ENCODE measurements around the gene ASAP2.

ASAP2 gene

DNA sequence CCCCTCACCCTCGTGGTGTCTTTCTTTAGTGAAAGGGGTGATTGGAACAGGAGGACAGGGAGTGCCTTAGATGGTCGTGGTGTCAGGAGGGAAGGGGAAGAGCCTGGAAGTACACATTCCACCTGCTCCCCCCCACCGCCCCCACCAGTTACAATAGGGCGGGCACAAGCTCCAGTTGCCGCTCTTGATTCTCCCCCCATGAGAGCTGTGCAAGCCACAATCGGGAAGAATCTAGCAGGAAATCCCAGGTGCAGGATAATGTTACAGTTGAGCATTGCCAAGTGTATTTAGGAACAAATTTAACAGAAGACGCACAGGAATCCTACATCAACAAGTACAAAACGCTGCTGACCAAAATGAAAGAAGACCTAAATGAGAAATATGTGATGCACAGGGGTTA is 73.6 kb downstream of the ASAP2 start:
- DNase-seq (ENCODE audit: low spot score): no peak
- no peak overlapping the region for H3K4me3 ChIP-seq
- TF ChIP-seq, protein P1, sequence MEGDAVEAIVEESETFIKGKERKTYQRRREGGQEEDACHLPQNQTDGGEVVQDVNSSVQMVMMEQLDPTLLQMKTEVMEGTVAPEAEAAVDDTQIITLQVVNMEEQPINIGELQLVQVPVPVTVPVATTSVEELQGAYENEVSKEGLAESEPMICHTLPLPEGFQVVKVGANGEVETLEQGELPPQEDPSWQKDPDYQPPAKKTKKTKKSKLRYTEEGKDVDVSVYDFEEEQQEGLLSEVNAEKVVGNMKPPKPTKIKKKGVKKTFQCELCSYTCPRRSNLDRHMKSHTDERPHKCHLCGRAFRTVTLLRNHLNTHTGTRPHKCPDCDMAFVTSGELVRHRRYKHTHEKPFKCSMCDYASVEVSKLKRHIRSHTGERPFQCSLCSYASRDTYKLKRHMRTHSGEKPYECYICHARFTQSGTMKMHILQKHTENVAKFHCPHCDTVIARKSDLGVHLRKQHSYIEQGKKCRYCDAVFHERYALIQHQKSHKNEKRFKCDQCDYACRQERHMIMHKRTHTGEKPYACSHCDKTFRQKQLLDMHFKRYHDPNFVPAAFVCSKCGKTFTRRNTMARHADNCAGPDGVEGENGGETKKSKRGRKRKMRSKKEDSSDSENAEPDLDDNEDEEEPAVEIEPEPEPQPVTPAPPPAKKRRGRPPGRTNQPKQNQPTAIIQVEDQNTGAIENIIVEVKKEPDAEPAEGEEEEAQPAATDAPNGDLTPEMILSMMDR (IDR thresholded peaks at IDR 0.05): no peak
- H3K27ac ChIP-seq: no peak overlapping the region

DNA sequence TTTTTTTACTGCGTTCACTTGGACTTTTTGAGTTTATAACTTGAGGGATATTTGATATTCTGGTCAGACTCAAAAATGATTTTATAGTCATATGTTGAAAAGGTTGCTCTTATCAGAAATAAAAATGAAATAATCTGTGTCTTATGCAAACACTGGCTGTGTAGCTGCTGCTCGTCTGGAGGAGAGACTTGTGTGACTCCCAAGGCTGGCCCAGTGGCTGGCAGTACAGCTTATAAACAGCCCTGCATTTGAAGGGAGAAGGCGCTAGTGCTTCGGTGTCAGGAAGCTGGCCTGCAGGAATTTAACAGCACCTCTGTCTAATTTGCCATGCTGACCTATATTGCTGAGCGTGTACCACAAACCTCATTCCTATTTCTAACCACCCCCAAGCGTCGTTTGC is 74.5 kb downstream of the ASAP2 start:
- TF ChIP-seq, protein P1 (IDR thresholded peaks at IDR 0.05): no peak
- Histone ChIP-seq H3K4me3 (no peak overlapping the region), H3K27ac (no peak overlapping the region)
- DNase-seq (ENCODE audit: low spot score): no peak

DNA sequence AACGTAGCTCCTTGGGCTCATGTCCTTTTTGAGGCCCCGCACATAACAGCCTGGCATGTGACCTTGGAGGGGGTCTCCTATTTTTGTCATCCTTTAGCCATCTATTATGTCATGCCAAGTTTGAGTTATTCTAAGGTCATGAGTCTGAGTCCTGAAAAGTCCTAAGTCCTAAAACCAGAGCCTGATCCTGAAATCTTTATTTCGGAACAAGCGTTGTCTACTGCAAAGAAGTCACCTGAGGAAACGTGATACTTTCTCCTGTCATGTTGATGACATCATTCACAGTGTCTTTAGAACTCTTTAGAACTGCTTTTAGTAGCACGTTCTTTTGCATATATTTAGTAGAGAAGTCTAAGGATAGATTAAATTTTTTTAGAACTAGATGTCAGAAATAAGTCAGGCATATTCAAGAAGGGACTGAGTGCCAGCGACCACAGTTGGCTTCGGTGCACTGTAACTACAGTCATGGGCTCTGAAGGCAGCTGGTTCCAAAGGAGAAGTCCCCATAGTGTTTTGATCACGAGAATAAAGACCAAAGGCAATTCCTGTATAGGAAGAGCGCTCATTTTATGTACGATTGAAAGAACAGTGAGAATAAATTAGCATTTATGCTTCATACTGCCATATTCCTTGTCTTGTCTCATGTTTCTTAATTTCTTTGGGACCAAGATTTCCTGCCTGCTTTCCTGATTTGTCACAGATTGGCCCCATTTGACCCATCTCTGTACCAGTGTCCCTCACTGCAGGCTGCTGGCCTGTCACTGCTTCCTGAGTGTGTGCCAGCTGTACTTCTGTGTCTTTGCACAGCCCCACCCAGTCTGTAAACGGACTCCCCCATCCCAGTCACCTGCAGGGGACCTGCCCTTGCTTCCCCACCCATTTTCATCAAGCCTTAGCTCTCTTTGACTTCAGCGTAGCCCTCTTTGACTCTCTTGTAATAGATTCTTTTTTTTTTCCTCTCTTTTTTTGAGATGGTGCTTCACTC is 75.8 kb downstream of the ASAP2 start:
- TF ChIP-seq, protein P1 (IDR thresholded peaks at IDR 0.05): no peak
- Histone ChIP-seq H3K4me3 (no peak overlapping the region), H3K27ac (peak overlapping the region; percentile 10 to 37)
- DNase-seq (ENCODE audit: low spot score): no peak

DNA sequence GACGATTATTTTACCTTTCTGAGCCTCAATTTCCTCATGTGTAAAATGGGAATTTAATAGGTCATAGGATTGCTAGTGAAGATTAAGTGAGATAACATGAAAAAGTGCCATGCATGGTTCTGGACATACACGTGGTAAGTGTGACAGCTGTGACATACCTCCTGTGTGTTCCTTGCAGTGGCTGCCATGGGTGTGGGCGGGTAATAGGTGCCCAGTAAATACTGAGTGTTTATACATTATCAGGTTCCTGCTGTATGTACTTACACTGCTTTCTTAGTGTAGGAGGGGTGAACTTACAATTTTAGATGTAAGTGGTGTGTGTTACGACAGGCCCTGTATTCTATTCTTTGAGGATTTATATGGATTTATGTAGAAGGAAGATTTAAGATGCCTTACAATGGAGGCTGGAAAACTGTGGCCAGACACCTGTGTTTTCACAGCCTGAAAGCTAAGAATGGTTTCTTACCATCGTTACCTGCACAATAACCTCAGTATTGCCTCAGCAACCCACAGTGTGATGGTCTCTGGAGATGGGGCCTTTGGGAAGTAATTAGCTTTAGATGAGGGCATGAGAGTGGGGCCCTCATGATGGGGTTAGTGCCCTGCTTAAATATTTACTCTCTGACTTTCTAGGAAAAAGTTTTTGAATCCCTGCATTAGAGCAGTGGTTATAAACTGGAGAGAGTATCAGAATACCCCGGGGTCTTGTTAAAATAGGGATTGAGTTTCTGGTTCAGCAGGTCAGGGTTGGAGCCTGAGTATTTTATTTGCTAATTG is 78.1 kb downstream of the ASAP2 start:
- no peak overlapping the region for H3K4me3 ChIP-seq
- no peak overlapping the region for H3K27ac ChIP-seq
- TF ChIP-seq, protein P1 (IDR thresholded peaks at IDR 0.05): no peak
- DNase-seq (ENCODE audit: low spot score): no peak

DNA sequence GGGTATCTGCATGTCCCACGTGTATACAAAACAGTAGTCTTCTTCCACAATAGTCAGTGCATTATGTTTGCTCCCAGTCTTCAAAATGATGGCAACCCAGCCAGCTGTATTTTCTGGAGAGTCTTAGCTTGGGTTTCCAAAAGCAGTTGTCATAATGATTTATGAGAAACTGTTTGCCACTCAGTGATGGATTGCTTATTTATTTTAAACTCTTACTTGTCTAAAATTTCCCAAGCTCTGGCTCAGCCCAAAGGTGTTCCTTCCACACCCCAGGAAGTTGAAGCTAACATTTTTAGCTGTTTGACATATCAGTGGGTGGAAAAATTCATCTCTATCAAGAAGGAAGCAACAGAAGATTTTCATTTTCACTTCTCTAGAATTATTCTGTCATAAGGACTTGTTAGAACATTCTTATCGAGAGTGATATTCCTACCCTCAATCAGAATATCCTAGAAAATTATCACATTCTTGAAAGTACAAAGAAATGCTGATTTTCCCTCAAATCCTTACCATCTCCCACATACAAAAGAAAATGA is 78.8 kb downstream of the ASAP2 start:
- H3K4me3 ChIP-seq: no peak overlapping the region
- no peak for DNase-seq (ENCODE audit: low spot score)

DNA sequence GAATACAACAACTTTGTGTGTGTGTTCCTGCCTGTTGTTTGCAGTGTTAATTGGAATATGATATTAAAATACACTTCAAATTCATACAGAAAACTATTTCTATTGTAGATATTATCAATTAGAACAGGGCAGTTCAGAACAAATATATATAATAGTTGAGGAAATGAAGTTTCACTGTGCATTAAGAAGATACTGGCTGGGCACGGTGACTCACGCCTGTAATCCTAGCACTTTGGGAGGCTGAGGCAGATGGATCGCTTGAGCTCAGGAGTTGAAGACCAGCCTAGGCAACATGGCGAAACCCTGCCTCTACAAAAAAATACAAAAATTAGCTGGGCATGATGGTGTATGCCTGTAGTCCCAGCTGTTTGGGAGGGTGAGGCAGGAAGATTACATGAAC is 79.3 kb downstream of the ASAP2 start:
- TF ChIP-seq, protein P1 (IDR thresholded peaks at IDR 0.05): no peak
- DNase-seq (ENCODE audit: low spot score): no peak
- no peak overlapping the region for H3K27ac ChIP-seq
- no peak overlapping the region for H3K4me3 ChIP-seq

More for the DNA sequence above, 78.8 kb downstream of the ASAP2 start:
- TF ChIP-seq, protein P1 (IDR thresholded peaks at IDR 0.05): no peak
- H3K27ac ChIP-seq: no peak overlapping the region

Data from coronary artery (tissue), 2 donors.